OCI-LY7 (cell line): ENCODE measurements around the gene OAT. TPM values are rescaled to one million over a fixed set of nuclear protein-coding genes. Genes with fewer than 3 reads are reported as not detected.
"Not testable (repeated sequence)": the region's sequence is repeated elsewhere in the genome, so short reads cannot be mapped to it uniquely, and the experiment has no call there.

ENCODE experiments used
- BruUV-seq: library from RNA; stranded (reverse); fragments of 400-500 nt; replicated peaks from 2 replicates; lab custom pipeline; 2021; lab: Mats Ljungman, UMichigan
- CTCF ChIA-PET: fragments of 300-600 bp; sonication (Branson Sonifier 250); formaldehyde crosslinking; loops from one replicate; lab custom pipeline; 2022; ENCODE audit warnings: antibody characterized with exemption; ENCODE audit not compliant: unreplicated experiment; lab: Charles Lee
- POLR2A ChIA-PET: fragments of 300-600 bp; sonication (Branson Sonifier 250); formaldehyde crosslinking; loops from one replicate; lab custom pipeline; 2022; ENCODE audit warnings: antibody characterized with exemption; lab: Charles Lee
- DNase-seq: peaks from one replicate; pipeline ENCODE4 v3.0.0-alpha.2; 2015; ENCODE audit warnings: low spot score
- H2AFZ ChIP-seq: fragments of 200-600 bp; sonication (generic), shearing (Covaris generic); 2 replicates; pipeline ENCODE4 v1.6.1; 2014; ENCODE audit warnings: mild to moderate bottlenecking, antibody characterized with exemption, low read length, moderate library complexity
- H3K27ac ChIP-seq: fragments of 200-600 bp; sonication (generic); 2 replicates; pipeline ENCODE4 v1.5.1; 2014; ENCODE audit warnings: mixed run types, low read depth, mild to moderate bottlenecking, moderate library complexity, low read length, inconsistent platforms; ENCODE audit not compliant: poor library complexity, severe bottlenecking
- H3K36me3 ChIP-seq: fragments of 200-600 bp; sonication (generic); 2 replicates; pipeline ENCODE4 v1.6.1; 2014; ENCODE audit warnings: mild to moderate bottlenecking, antibody characterized with exemption, low read length, moderate library complexity, mixed read lengths; ENCODE audit not compliant: insufficient read depth
- H3K4me1 ChIP-seq: fragments of 200-600 bp; sonication (generic); 2 replicates; pipeline ENCODE4 v1.5.1; 2014; ENCODE audit warnings: mild to moderate bottlenecking, low read length; ENCODE audit not compliant: insufficient read depth, poor library complexity, severe bottlenecking
- H3K4me2 ChIP-seq: fragments of 200-600 bp; sonication (generic); 2 replicates; pipeline ENCODE4 v1.6.1; 2014; ENCODE audit warnings: mild to moderate bottlenecking, low read length
- H3K4me3 ChIP-seq: fragments of 200-600 bp; sonication (generic); 2 replicates; pipeline ENCODE4 v1.5.1; 2014; ENCODE audit warnings: mild to moderate bottlenecking, low read depth, low read length; ENCODE audit not compliant: poor library complexity, severe bottlenecking
- H3K79me2 ChIP-seq: fragments of 200-600 bp; sonication (generic); 2 replicates; pipeline ENCODE4 v1.6.1; 2016; ENCODE audit warnings: low read depth, mild to moderate bottlenecking, low read length, moderate library complexity, mixed read lengths; ENCODE audit not compliant: insufficient read depth
- H3K9me2 ChIP-seq: fragments of 200-600 bp; sonication (generic); 2 replicates; pipeline ENCODE4 v1.6.1; 2016; ENCODE audit warnings: mild to moderate bottlenecking, low read length, mixed read lengths; ENCODE audit not compliant: insufficient read depth
- H3K9me3 ChIP-seq: fragments of 200-600 bp; sonication (generic); 2 replicates; pipeline ENCODE4 v1.6.1; 2014; ENCODE audit warnings: mild to moderate bottlenecking, mixed run types, low read length, mixed read lengths
- H4K20me1 ChIP-seq: fragments of 200-600 bp; sonication (generic); 2 replicates; pipeline ENCODE4 v1.6.1; 2014; ENCODE audit warnings: mild to moderate bottlenecking, antibody characterized with exemption, low read length, moderate library complexity, mixed read lengths; ENCODE audit not compliant: insufficient read depth
- CTCF ChIP-seq: fragments of 200-600 bp; sonication (generic); conservative IDR thresholded peaks from 2 replicates; pipeline ENCODE4 v1.5.1; 2014; ENCODE audit warnings: mild to moderate bottlenecking, antibody characterized with exemption, low read length, moderate library complexity, mixed read lengths
- EZH2phosphoT487 ChIP-seq: fragments of 200-600 bp; sonication (generic); IDR thresholded peaks from 2 replicates; pipeline ENCODE4 v1.6.1; 2018; ENCODE audit warnings: low read depth, borderline replicate concordance, mild to moderate bottlenecking, mixed run types, antibody characterized with exemption, low read length, moderate library complexity, mixed read lengths
- intact Hi-C: fragments of 100-400 bp; cut with micrococcal nuclease; formaldehyde crosslinking; loops from one replicate; pipeline ENCODE4 v1.10.0; 2022; ENCODE audit not compliant: unreplicated experiment
- total RNA-seq, 2 experiments: library from RNA; depleted of rRNA in 1 of 2; stranded (reverse); fragments of >200 nt in 1 of 2; shearing (Covaris generic) in 1 of 2; gene quantifications; 2 replicates each; pipeline ENCODE4 v1.2.3, GENCODE V29; 2014 to 2022

OAT gene
- total RNA-seq, 2 experiments from 2014 or later = 13.5 to 27.1 TPM

GRCh38 chr10:124372899-124373298 is 45.8 kb downstream of the OAT start:
- Histone ChIP-seq H3K36me3 (no peaks in the 10 kb centered on the region), H3K4me2 (no peak overlapping the region), H4K20me1 (no peaks in the 10 kb centered on the region), H3K27ac (no peak overlapping the region), H3K79me2 (no peaks in the 10 kb centered on the region), H3K4me1 (no peaks in the 10 kb centered on the region), H2AFZ (no peak overlapping the region), H3K9me2 (no peaks in the 10 kb centered on the region), H3K4me3 (no peak overlapping the region), H3K9me3 (no peaks in the 10 kb centered on the region)
- DNase-seq = no peak
- intact Hi-C loops = no loop called here
- no TSS peak for BruUV-seq
- ChIA-PET POLR2A (interaction anchor here (0.5 kb wide), 1 partner anchor 120 kb away, joined by 3 read pairs; no protein-coding TSS in a partner anchor), CTCF (no interaction called here)
- TF ChIP-seq CTCF (no peak), EZH2phosphoT487 (no peak)

GRCh38 chr10:124370426-124370825 is 48.3 kb downstream of the OAT start:
- no peaks in the 10 kb centered on the region for H3K9me2 ChIP-seq
- POLR2A ChIA-PET = no interaction called here
- no peak overlapping the region for H3K4me2 ChIP-seq
- H3K9me3 ChIP-seq = no peaks in the 10 kb centered on the region
- no peak overlapping the region for H3K4me3 ChIP-seq
- no peaks in the 10 kb centered on the region for H3K79me2 ChIP-seq
- BruUV-seq = no TSS peak
- TF ChIP-seq EZH2phosphoT487 (no peak), CTCF (no peak)
- intact Hi-C loops = no loop called here
- no peak overlapping the region for H3K27ac ChIP-seq
- no peaks in the 10 kb centered on the region for H3K4me1 ChIP-seq
- H2AFZ ChIP-seq = no peak overlapping the region
- H3K36me3 ChIP-seq = no peaks in the 10 kb centered on the region
- no peaks in the 10 kb centered on the region for H4K20me1 ChIP-seq
- CTCF ChIA-PET = no interaction called here
- no peak for DNase-seq

- no TSS peak for BruUV-seq
- intact Hi-C loops = no loop called here
These were observed 48.7 kb downstream of the OAT start for GRCh38 chr10:124369986-124370385.

GRCh38 chr10:124369533-124369932 is 49.2 kb downstream of the OAT start:
- H3K36me3 ChIP-seq, H3K9me3 ChIP-seq, intact Hi-C loops, H3K27ac ChIP-seq, DNase-seq, CTCF ChIA-PET, H3K4me3 ChIP-seq, H3K79me2 ChIP-seq, H3K4me2 ChIP-seq, BruUV-seq, H3K9me2 ChIP-seq, H2AFZ ChIP-seq, H3K4me1 ChIP-seq, H4K20me1 ChIP-seq: not testable (repeated sequence)
- POLR2A ChIA-PET = interaction anchor here (0.7 kb wide), 2 partner anchors 20 to 1597 kb away, joined by 3 read pairs; no protein-coding TSS in a partner anchor

More at GRCh38 chr10:124369986-124370385, 48.7 kb downstream of the OAT start:
- TF ChIP-seq EZH2phosphoT487 = no peak
- no peak for TF ChIP-seq CTCF
- H3K79me2 ChIP-seq = no peaks in the 10 kb centered on the region
- no peaks in the 10 kb centered on the region for H3K9me2 ChIP-seq
- H4K20me1 ChIP-seq = no peaks in the 10 kb centered on the region
- no peak overlapping the region for H3K27ac ChIP-seq
- no peak overlapping the region for H2AFZ ChIP-seq
- no peaks in the 10 kb centered on the region for H3K4me1 ChIP-seq
- POLR2A ChIA-PET = interaction anchor here (0.7 kb wide), 1 partner anchor 20 kb away, joined by 3 read pairs; no protein-coding TSS in a partner anchor
- CTCF ChIA-PET = no interaction called here
- no peak overlapping the region for H3K4me2 ChIP-seq
- no peak overlapping the region for H3K4me3 ChIP-seq
- DNase-seq = no peak
- H3K9me3 ChIP-seq = no peaks in the 10 kb centered on the region
- H3K36me3 ChIP-seq = no peaks in the 10 kb centered on the region
